Keratinocyte (primary cell): ENCODE measurements around the gene EIF2AK2. TPM values are rescaled to one million over a fixed set of nuclear protein-coding genes. Genes with fewer than 3 reads are reported as not detected.

Source experiments
- DNase-seq: peaks from one replicate; pipeline ENCODE4 v3.0.0-alpha.2; 2011; ENCODE audit warnings: low read depth, missing footprints, low spot score
- FAIRE-seq: peaks from 2 replicates; lab custom pipeline; 2011; peaks lifted over from hg19 to GRCh38; lab: Jason Lieb, UNC
- H2AFZ ChIP-seq: 2 replicates; pipeline ENCODE4 v1.6.0; 2012; ENCODE audit warnings: low read length, control low read depth, inconsistent platforms; ENCODE audit not compliant: control insufficient read depth
- H3K27ac ChIP-seq: 2 replicates; pipeline ENCODE4 v1.5.1; 2011; ENCODE audit warnings: low read length; ENCODE audit not compliant: control insufficient read depth, insufficient read depth
- H3K27me3 ChIP-seq: 3 replicates; pipeline ENCODE4 v1.6.0; 2011; ENCODE audit warnings: low read length; ENCODE audit not compliant: control insufficient read depth, insufficient read depth; ENCODE audit errors: extremely low read depth
- H3K36me3 ChIP-seq, 2 experiments: 2 replicates in 1 of 2; 3 replicates in 1 of 2; pipeline ENCODE4 v1.5.1; 2011; ENCODE audit warnings: low read length in 2 of 2, mild to moderate bottlenecking in 1 of 2; ENCODE audit not compliant: control insufficient read depth in 2 of 2, insufficient read depth in 2 of 2; ENCODE audit errors: extremely low read depth in 1 of 2
- H3K4me1 ChIP-seq: 3 replicates; pipeline ENCODE4 v1.5.1; 2011; ENCODE audit warnings: low read length; ENCODE audit not compliant: control insufficient read depth, insufficient read depth; ENCODE audit errors: extremely low read depth
- H3K4me2 ChIP-seq: 3 replicates; pipeline ENCODE4 v1.6.0; 2011; ENCODE audit warnings: low read depth, low read length; ENCODE audit not compliant: control insufficient read depth, insufficient read depth; ENCODE audit errors: extremely low read depth
- H3K4me3 ChIP-seq, 3 experiments: fragments of 200-600 bp in 1 of 3; sonication (generic) in 1 of 3; 2 replicates in 2 of 3; 3 replicates in 1 of 3; pipeline ENCODE4 v1.5.1; 2011 to 2016; ENCODE audit warnings: low read length in 3 of 3, mild to moderate bottlenecking in 3 of 3, control low read depth in 2 of 3, inconsistent platforms in 1 of 3, low read depth in 1 of 3, mixed read lengths in 1 of 3, mixed run types in 1 of 3, moderate library complexity in 1 of 3; ENCODE audit not compliant: control insufficient read depth in 2 of 3, insufficient read depth in 2 of 3; ENCODE audit errors: extremely low read depth in 1 of 3
- H3K79me2 ChIP-seq: 2 replicates; pipeline ENCODE4 v1.6.0; 2012; ENCODE audit warnings: low read length; ENCODE audit not compliant: control insufficient read depth, insufficient read depth
- H3K9ac ChIP-seq: 3 replicates; pipeline ENCODE4 v1.6.0; 2011; ENCODE audit warnings: low read length; ENCODE audit not compliant: control insufficient read depth, insufficient read depth; ENCODE audit errors: extremely low read depth
- H3K9me1 ChIP-seq: 3 replicates; pipeline ENCODE4 v1.6.0; 2011; ENCODE audit warnings: low read length; ENCODE audit not compliant: control insufficient read depth, insufficient read depth; ENCODE audit errors: extremely low read depth
- H3K9me3 ChIP-seq: 2 replicates; pipeline ENCODE4 v1.5.1; 2012; ENCODE audit warnings: low read depth, low read length; ENCODE audit not compliant: control insufficient read depth
- H4K20me1 ChIP-seq: 3 replicates; pipeline ENCODE4 v1.6.0; 2011; ENCODE audit warnings: low read length; ENCODE audit not compliant: control insufficient read depth, insufficient read depth; ENCODE audit errors: extremely low read depth
- EZH2 ChIP-seq: IDR thresholded peaks from one replicate; pipeline ENCODE4 v1.6.1; 2012; ENCODE audit warnings: inconsistent platforms, mild to moderate bottlenecking, low read length, moderate library complexity
- dilution Hi-C: fragments of 300-500 bp; cut with MboI; formaldehyde crosslinking; loops from one replicate; pipeline ENCODE4 v1.7.0; 2020; ENCODE audit warnings: low sequenced_read_pairs; ENCODE audit not compliant: extremely low pct_ligation_motif_present
- polyA plus RNA-seq, 5 experiments: library from polyadenylated mRNA; depleted of rRNA in 3 of 5; stranded (reverse) in 3 of 5; stranded (forward) in 1 of 5; unstranded in 1 of 5; fragments of >200 nt; gene quantifications; 1 replicate in 1 of 5; 2 replicates in 3 of 5; 3 replicates in 1 of 5; pipeline versions ENCODE4 v1.2.1 to v1.2.3, GENCODE V29; 2011 to 2012; ENCODE audit warnings: missing spikeins in 2 of 5, low read depth in 1 of 5, low replicate concordance in 1 of 5
- TF ChIP-seq, protein P1 (sequence below), 3 experiments: IDR thresholded peaks in 1 of 3; conservative IDR thresholded peaks in 1 of 3; optimal IDR thresholded peaks in 1 of 3; 2 replicates in 2 of 3; 3 replicates in 1 of 3; pipeline versions ENCODE3 to v1.5.1; 2011; ENCODE audit warnings: low read length in 3 of 3, mild to moderate bottlenecking in 3 of 3, moderate library complexity in 2 of 3, control low read depth in 1 of 3, inconsistent platforms in 1 of 3; ENCODE audit not compliant: insufficient read depth in 2 of 3; ENCODE audit errors: extremely low read depth in 1 of 3

EIF2AK2 gene
- polyA plus RNA-seq, 1 donor (not counting 4 experiments of a cell fraction or from before 2014, with no cell fraction given) = 54.6 TPM

DNA sequence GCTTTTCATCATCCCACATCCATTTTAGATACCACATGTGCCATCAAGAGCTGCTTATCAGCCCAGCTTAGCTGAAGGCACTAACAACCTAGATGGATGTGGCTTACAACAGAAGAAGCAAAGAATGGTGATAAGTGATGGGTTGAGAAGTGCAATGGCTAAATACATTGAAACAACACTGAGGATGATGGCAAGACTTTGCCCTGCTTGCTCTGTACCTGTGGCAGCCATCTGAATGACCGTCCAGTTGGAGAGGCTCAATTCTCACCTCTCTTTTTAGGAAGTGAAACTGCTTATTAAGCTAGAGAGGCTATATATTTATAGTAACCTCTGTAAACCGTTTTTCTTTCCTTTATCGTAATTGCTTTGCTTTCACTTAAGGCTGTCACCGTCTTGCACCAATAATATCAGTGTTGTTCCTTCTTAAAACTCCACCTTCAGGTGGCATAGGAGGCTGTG is 66.7 kb downstream of the EIF2AK2 start:
- Histone ChIP-seq H3K4me3 (no peak overlapping the region), H3K9me3 (no peaks in the 10 kb centered on the region), H3K4me2 (no peak overlapping the region), H3K36me3 (peaks cover 0 to 6% of the 10 kb centered on the region in 2 experiments), H2AFZ (no peak overlapping the region), H3K9me1 (no peaks in the 10 kb centered on the region), H3K27me3 (no peaks in the 10 kb centered on the region), H3K27ac (no peak overlapping the region), H3K9ac (no peak overlapping the region), H3K4me1 (peaks cover 6% of the 10 kb centered on the region), H3K79me2 (no peaks in the 10 kb centered on the region), H4K20me1 (no peaks in the 10 kb centered on the region)
- no peak for FAIRE-seq
- dilution Hi-C loops = no loop called here
- TF ChIP-seq, protein P1, sequence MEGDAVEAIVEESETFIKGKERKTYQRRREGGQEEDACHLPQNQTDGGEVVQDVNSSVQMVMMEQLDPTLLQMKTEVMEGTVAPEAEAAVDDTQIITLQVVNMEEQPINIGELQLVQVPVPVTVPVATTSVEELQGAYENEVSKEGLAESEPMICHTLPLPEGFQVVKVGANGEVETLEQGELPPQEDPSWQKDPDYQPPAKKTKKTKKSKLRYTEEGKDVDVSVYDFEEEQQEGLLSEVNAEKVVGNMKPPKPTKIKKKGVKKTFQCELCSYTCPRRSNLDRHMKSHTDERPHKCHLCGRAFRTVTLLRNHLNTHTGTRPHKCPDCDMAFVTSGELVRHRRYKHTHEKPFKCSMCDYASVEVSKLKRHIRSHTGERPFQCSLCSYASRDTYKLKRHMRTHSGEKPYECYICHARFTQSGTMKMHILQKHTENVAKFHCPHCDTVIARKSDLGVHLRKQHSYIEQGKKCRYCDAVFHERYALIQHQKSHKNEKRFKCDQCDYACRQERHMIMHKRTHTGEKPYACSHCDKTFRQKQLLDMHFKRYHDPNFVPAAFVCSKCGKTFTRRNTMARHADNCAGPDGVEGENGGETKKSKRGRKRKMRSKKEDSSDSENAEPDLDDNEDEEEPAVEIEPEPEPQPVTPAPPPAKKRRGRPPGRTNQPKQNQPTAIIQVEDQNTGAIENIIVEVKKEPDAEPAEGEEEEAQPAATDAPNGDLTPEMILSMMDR (optimal IDR thresholded peaks at IDR 0.05 in 1 of 3, IDR thresholded peaks at IDR 0.05 in 1 of 3, conservative IDR thresholded peaks at IDR 0.05 in 1 of 3; ENCODE audit: extremely low read depth in 1 of 3, insufficient read depth in 2 of 3, low read length in 3 of 3) = no peak
- no peak for TF ChIP-seq EZH2
- DNase-seq = no peak

DNA sequence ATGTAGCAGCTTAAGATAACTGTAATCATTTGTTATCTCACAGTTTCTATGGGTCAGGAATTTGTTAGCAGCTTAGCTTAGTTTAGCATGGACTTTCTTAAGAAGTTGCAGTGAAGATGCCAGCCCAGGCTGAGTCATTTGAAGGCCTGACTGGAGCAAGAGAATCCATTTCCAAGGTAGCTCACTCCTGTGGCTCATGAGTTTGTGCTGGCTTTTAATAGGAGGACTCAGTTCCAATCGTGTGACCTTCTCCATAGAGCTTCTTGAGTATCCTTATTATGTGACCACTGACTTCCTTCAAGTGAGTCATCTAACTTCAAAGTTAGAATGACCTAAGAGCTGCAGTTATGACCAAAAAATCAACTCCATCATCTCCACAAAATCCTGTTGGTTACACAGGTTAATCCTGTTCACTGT is 71.0 kb downstream of the EIF2AK2 start:
- H3K79me2 ChIP-seq = peaks cover 16% of the 10 kb centered on the region
- no peaks in the 10 kb centered on the region for H3K9me3 ChIP-seq
- no peak overlapping the region for H3K27ac ChIP-seq
- H3K27me3 ChIP-seq = no peaks in the 10 kb centered on the region
- DNase-seq (no peak), FAIRE-seq (no peak)
- H3K9me1 ChIP-seq = no peaks in the 10 kb centered on the region
- no peak overlapping the region for H3K4me3 ChIP-seq
- H3K36me3 ChIP-seq = peaks cover 0 to 5% of the 10 kb centered on the region in 2 experiments
- peak overlapping the region; percentile 96 for H3K4me2 ChIP-seq
- no peak for TF ChIP-seq EZH2
- TF ChIP-seq, protein P1 (optimal IDR thresholded peaks at IDR 0.05 in 1 of 3, IDR thresholded peaks at IDR 0.05 in 1 of 3, conservative IDR thresholded peaks at IDR 0.05 in 1 of 3; ENCODE audit: extremely low read depth in 1 of 3, insufficient read depth in 2 of 3, low read length in 3 of 3) = no peak
- dilution Hi-C loops = no loop called here
- H3K4me1 ChIP-seq = peaks cover 17% of the 10 kb centered on the region
- H4K20me1 ChIP-seq = no peaks in the 10 kb centered on the region
- no peak overlapping the region for H3K9ac ChIP-seq
- no peak overlapping the region for H2AFZ ChIP-seq
